Fibroblast of lung (primary cell): Measurements from ENCODE around the gene LRP5. TPM values are rescaled to one million over a fixed set of nuclear protein-coding genes. Genes with fewer than 3 reads are reported as not detected.
"Not testable (repeated sequence)": the region's sequence is repeated elsewhere in the genome, so short reads cannot be mapped to it uniquely, and the experiment has no call there.

Experiments
- DNase-seq, 2 donors: peaks; one replicate each; pipeline versions ENCODE4 v3.0.0 to v3.0.0-alpha.2; 2010; ENCODE audit warnings: low read depth in 2 of 2
- H2AFZ ChIP-seq: 2 replicates; pipeline ENCODE4 v1.5.1; 2012; ENCODE audit warnings: low read length, control low read depth, inconsistent platforms
- H3K27ac ChIP-seq: 2 replicates; pipeline ENCODE4 v1.5.1; 2011; ENCODE audit warnings: low read length, control low read depth; ENCODE audit not compliant: insufficient read depth
- H3K27me3 ChIP-seq: 2 replicates; pipeline ENCODE4 v1.5.1; 2011; ENCODE audit warnings: mild to moderate bottlenecking, low read length; ENCODE audit not compliant: control insufficient read depth, insufficient read depth
- H3K36me3 ChIP-seq: 2 replicates; pipeline ENCODE4 v1.5.1; 2011; ENCODE audit warnings: low read length; ENCODE audit not compliant: control insufficient read depth, insufficient read depth
- H3K4me1 ChIP-seq: 2 replicates; pipeline ENCODE4 v1.5.1; 2011; ENCODE audit warnings: low read length; ENCODE audit not compliant: control insufficient read depth, insufficient read depth; ENCODE audit errors: extremely low read depth
- H3K4me2 ChIP-seq: 2 replicates; pipeline ENCODE4 v1.5.1; 2011; ENCODE audit warnings: low read length, control low read depth; ENCODE audit not compliant: insufficient read depth; ENCODE audit errors: extremely low read depth
- H3K4me3 ChIP-seq, 4 experiments: fragments of 200-600 bp in 1 of 4; sonication (generic) in 1 of 4; replicated peaks in 1 of 4; 2 replicates each; pipeline ENCODE4 v1.5.1; 2011 to 2016; ENCODE audit warnings: low read length in 4 of 4, low read depth in 3 of 4, mild to moderate bottlenecking in 3 of 4, control low read depth in 2 of 4, inconsistent platforms in 1 of 4, mixed read lengths in 1 of 4; ENCODE audit not compliant: insufficient read depth in 1 of 4; ENCODE audit errors: control extremely low read depth in 1 of 4
- H3K79me2 ChIP-seq: 2 replicates; pipeline ENCODE4 v1.5.1; 2012; ENCODE audit warnings: mild to moderate bottlenecking, low read length, inconsistent platforms; ENCODE audit not compliant: control insufficient read depth, insufficient read depth
- H3K9ac ChIP-seq: 2 replicates; pipeline ENCODE4 v1.5.1; 2011; ENCODE audit warnings: mild to moderate bottlenecking, low read length, control low read depth; ENCODE audit not compliant: insufficient read depth
- H3K9me3 ChIP-seq: 2 replicates; pipeline ENCODE4 v1.5.1; 2012; ENCODE audit warnings: low read depth, low read length; ENCODE audit not compliant: control insufficient read depth, insufficient read depth
- H4K20me1 ChIP-seq: 2 replicates; pipeline ENCODE4 v1.5.1; 2011; ENCODE audit warnings: low read length; ENCODE audit not compliant: control insufficient read depth, insufficient read depth; ENCODE audit errors: extremely low read depth
- EZH2 ChIP-seq: IDR thresholded peaks from 2 replicates; pipeline ENCODE4 v1.5.1; 2012; ENCODE audit warnings: low read length, control low read depth, mild to moderate bottlenecking; ENCODE audit errors: missing control alignments
- polyA plus RNA-seq, 2 donors: library from polyadenylated mRNA; depleted of rRNA in 1 of 2; stranded (reverse) in 1 of 2; unstranded in 1 of 2; fragments of >200 nt; gene quantifications; 2 replicates each; pipeline ENCODE4 v1.2.1, GENCODE V29; 2011 to 2012; ENCODE audit warnings: missing spikeins in 1 of 2
- total RNA-seq: library from RNA; depleted of rRNA; stranded (reverse); fragments of >200 nt; gene quantifications from 2 replicates; pipeline ENCODE4 v1.2.1, GENCODE V29; 2014
- TF ChIP-seq, protein P1 (sequence below), 2 donors: IDR thresholded peaks in 1 of 2; conservative IDR thresholded peaks in 1 of 2; 1 replicate in 1 of 2; 2 replicates in 1 of 2; pipeline ENCODE4 v1.5.1; 2011 to 2012; ENCODE audit warnings: low read length in 2 of 2, control low read depth in 1 of 2, inconsistent platforms in 1 of 2, low read depth in 1 of 2, mild to moderate bottlenecking in 1 of 2

Gene LRP5
- total and polyA plus RNA-seq, 2 donors (not counting 1 experiment from before 2014, with no cell fraction given): 3.8 to 22.0 TPM

DNA sequence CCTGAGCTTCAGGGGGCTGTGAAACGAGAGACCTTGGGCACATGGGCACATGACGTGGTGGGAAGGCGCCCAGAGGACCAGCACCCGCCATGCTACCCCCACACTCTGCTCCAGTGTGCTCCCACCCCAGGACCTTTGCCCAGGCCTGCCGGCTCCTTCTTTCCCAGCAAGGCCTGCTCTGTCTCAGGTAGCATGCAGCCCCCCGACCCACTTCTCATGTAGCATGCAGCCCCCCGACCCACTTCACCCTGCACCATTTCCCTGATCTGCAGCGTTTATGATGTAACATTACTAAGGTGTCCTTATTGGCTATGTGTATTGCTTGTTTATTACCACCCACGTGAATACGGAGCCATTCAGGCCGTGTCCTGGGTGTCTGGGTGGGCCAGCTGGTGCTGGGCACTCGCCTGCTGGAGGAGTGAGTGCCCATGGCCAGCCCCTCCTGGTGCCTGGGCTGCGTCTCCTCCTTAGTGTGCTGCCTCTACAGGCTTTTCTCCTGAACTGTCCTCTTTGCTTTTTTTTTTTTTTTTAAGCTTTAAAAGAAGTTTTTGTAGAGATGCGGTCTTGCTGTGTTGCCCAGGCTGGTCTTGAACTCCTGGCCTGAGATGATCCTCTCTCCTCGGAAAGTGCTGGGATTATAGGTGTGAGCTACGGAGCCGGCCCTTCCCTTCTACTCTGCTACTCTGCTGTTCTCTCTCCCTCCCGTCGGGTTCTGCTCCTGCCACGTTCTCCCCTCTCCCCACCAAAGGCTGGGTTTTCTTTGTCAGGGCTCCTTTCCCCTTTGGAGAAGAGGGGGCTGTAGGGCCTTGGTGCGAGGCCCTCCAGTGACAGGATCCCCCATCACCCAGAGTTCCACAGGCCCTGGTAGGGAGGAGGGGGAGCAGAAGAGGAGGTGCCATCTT is 29.4 kb downstream of the LRP5 start:
- Histone ChIP-seq H3K27ac (no peak overlapping the region), H3K36me3 (no peaks in the 10 kb centered on the region), H3K27me3 (no peaks in the 10 kb centered on the region), H3K9ac (no peak overlapping the region), H3K4me3 (no peak overlapping the region), H4K20me1 (no peaks in the 10 kb centered on the region), H3K9me3 (no peaks in the 10 kb centered on the region), H3K4me2 (no peak overlapping the region), H2AFZ (no peak overlapping the region), H3K79me2 (no peaks in the 10 kb centered on the region), H3K4me1 (peaks cover 2% of the 10 kb centered on the region)
- no peak for DNase-seq
- no peak for TF ChIP-seq EZH2
- TF ChIP-seq, protein P1, sequence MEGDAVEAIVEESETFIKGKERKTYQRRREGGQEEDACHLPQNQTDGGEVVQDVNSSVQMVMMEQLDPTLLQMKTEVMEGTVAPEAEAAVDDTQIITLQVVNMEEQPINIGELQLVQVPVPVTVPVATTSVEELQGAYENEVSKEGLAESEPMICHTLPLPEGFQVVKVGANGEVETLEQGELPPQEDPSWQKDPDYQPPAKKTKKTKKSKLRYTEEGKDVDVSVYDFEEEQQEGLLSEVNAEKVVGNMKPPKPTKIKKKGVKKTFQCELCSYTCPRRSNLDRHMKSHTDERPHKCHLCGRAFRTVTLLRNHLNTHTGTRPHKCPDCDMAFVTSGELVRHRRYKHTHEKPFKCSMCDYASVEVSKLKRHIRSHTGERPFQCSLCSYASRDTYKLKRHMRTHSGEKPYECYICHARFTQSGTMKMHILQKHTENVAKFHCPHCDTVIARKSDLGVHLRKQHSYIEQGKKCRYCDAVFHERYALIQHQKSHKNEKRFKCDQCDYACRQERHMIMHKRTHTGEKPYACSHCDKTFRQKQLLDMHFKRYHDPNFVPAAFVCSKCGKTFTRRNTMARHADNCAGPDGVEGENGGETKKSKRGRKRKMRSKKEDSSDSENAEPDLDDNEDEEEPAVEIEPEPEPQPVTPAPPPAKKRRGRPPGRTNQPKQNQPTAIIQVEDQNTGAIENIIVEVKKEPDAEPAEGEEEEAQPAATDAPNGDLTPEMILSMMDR (conservative IDR thresholded peaks at IDR 0.05 in 1 of 2, IDR thresholded peaks at IDR 0.05 in 1 of 2; ENCODE audit: low read depth in 1 of 2, low read length in 2 of 2): peak in 1 of 2 donors; percentile 11

DNA sequence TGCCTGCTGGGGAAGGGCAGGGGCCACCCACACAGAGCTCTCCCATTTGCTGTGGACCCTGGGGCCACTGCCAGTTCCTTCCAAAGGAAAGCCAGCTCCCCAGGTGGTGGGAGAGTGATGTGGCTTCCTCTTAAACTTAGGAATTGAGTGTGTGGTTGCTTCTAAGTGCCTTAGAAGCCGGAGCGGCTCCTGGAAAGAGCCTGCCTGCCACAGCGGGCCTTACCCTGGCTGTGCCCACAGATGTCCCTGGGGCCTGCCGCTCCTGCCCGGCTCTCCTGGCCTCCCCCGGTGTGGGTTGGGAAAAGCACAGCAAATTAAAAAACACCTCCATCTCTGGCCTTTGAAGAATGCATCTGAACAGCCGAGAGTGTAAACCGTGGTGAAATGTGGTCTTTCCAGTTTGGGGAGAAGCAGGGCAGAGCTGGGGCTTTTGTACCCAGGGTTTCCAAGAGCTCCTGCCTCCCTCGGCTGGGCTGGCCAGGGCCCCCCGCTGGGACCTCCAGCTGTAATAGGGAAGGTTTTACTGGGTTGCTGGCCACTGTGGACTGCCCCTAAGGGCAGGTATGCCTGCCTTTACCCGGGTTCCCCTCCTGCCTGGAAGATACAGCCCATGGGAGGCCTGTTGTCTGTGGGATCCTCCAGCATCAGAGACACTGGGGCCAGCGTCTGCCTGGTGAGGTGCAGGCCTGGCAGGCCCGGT is 30.2 kb downstream of the LRP5 start:
- Histone ChIP-seq H3K9me3 (no peaks in the 10 kb centered on the region), H3K4me1 (peaks cover 2% of the 10 kb centered on the region), H3K4me2 (no peak overlapping the region), H3K79me2 (no peaks in the 10 kb centered on the region), H3K4me3 (no peak overlapping the region), H2AFZ (no peak overlapping the region), H3K9ac (no peak overlapping the region), H3K27me3 (no peaks in the 10 kb centered on the region), H3K36me3 (no peaks in the 10 kb centered on the region), H4K20me1 (no peaks in the 10 kb centered on the region), H3K27ac (no peak overlapping the region)
- DNase-seq: peak in 1 of 2 donors; percentile 76
- no peak for TF ChIP-seq EZH2

DNA sequence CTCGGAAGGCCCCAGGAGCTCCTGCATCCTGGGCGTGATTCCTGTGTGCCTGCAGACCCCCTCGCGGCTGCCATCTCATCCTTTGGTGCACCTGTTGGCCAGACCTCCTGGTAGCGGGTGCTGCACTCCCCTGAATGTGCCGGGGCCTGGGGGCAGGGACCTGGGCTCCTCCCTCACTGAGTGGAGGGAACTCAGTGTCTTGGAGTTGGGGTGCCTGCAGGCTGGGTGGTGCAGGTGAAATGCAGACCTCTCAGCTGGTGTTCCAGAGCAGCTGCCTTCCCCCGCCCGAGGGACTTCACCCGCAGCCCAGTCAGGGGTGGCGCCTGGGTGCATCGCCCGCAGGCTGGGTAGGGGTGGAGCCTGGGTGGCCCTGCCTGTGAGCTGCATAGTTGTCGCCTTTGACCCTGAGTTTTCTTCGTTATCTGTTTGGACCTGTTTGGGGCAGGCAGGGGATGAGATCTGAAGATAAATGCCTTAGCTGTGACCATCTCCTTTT is 31.4 kb downstream of the LRP5 start:
- Histone ChIP-seq H3K27ac (no peak overlapping the region), H3K79me2 (no peaks in the 10 kb centered on the region), H3K9me3 (no peaks in the 10 kb centered on the region), H2AFZ (no peak overlapping the region), H3K4me3 (no peak overlapping the region), H3K4me2 (no peak overlapping the region), H4K20me1 (no peaks in the 10 kb centered on the region), H3K36me3 (no peaks in the 10 kb centered on the region), H3K27me3 (no peaks in the 10 kb centered on the region), H3K4me1 (no peaks in the 10 kb centered on the region), H3K9ac (no peak overlapping the region)
- TF ChIP-seq EZH2: no peak
- DNase-seq: no peak

DNA sequence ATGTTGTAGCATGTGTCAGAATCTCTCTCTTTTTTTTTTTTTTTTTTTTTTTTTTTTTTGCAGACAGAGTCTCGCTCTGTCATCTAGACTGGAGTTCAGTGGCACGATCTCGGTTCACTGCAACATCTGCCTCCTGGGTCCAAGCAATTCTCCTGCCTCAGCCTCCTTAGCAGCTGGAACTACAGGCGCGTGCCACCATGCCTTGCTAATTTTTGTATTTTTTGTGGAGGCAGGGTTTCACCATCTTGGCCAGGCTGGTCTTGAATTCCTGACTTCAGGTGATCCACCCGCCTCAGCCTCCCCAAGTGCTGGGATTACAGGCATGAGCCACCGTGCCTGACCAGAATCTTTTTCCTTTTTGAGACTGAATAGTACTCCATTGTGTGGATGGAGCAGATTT is 32.4 kb downstream of the LRP5 start:
- H3K79me2 ChIP-seq, H3K4me3 ChIP-seq, DNase-seq, H3K36me3 ChIP-seq, H3K4me2 ChIP-seq, H4K20me1 ChIP-seq, H3K9ac ChIP-seq, H3K27ac ChIP-seq, H3K9me3 ChIP-seq, H3K27me3 ChIP-seq, H3K4me1 ChIP-seq, H2AFZ ChIP-seq: not testable (repeated sequence)
